H1 (cell line): Measurements from ENCODE around the gene BTNL8. TPM values are rescaled to one million over a fixed set of nuclear protein-coding genes. Genes with fewer than 3 reads are reported as not detected.

Experiments used
- ATF2 ChIP-seq: IDR thresholded peaks from 2 replicates; pipeline ENCODE4 v1.6.1; 2012; ENCODE audit warnings: low read length, inconsistent platforms
- polyA plus RNA-seq, 7 experiments: library from polyadenylated mRNA; depleted of rRNA in 3 of 7; stranded (reverse) in 5 of 7; unstranded in 2 of 7; fragments of >200 nt in 5 of 7; fragments of 200-250 nt in 2 of 7; gene quantifications; 1 replicate in 5 of 7; 2 replicates in 1 of 7; 4 replicates in 1 of 7; pipeline versions ENCODE4 v1.2.1 to v1.2.3, GENCODE V29; 2011 to 2013; ENCODE audit warnings: missing spikeins in 2 of 7, mixed read lengths in 2 of 7
- total RNA-seq: library from RNA; stranded (reverse); fragmentation: NEBNext Ultra II Directional; extraction: Animal tissue kit (Norgen Biotek cat#: 25700); gene quantifications from 2 replicates; pipeline ENCODE4 v1.2.1, GENCODE V29; 2021

Gene BTNL8
- total and polyA plus RNA-seq, 2 of the 8 experiments (the other 6 are each of a cell fraction or from before 2014, with no cell fraction given) = 0.32 to 0.48 TPM

- TF ChIP-seq ATF2 = no peak
Observed at GRCh38 chr5:180908400-180908799, 9.4 kb downstream of the BTNL8 start (continued).
